GM21786 (cell line): ENCODE results near the gene GFAP.

ENCODE experiments used
- ATAC-seq: cut with Tn5 transposase; IDR thresholded peaks from one replicate; pipeline ENCODE4 v1.9.1; 2021; ENCODE audit not compliant: unreplicated experiment

The GFAP gene

GRCh38 chr17:44903012-44903685 lies 12.2 kb downstream of the GFAP start:
- no peak for ATAC-seq

GRCh38 chr17:44902135-44902760 lies 13.1 kb downstream of the GFAP start:
- ATAC-seq: no peak

GRCh38 chr17:44901411-44901921 lies 13.8 kb downstream of the GFAP start:
- ATAC-seq: no peak

GRCh38 chr17:44900894-44901293 lies 14.4 kb downstream of the GFAP start:
- ATAC-seq: no peak

- ATAC-seq: peak; percentile 73
These were observed 16.1 kb downstream of the GFAP start, which contains the start of gene EFTUD2 for GRCh38 chr17:44899074-44899782. TSS of gene EFTUD2 (minus strand) at chr17:44899445. CDS start at chr17:44894521, 4,924 bp downstream.

- ATAC-seq: no peak
These were observed 16.6 kb downstream of the GFAP start for GRCh38 chr17:44898768-44899073.

GRCh38 chr17:44894642-44895041 lies 20.7 kb downstream of the GFAP start:
- ATAC-seq: no peak

- no peak for ATAC-seq
These were observed 23.1 kb downstream of the GFAP start for GRCh38 chr17:44892250-44892649.

GRCh38 chr17:44889003-44889402 lies 26.3 kb downstream of the GFAP start:
- ATAC-seq: no peak

- no peak for ATAC-seq
These were observed 27.0 kb downstream of the GFAP start for GRCh38 chr17:44887971-44888954.

- ATAC-seq: no peak
These were observed 28.3 kb downstream of the GFAP start for GRCh38 chr17:44887016-44887415.

- ATAC-seq: no peak
These were observed 30.4 kb downstream of the GFAP start for GRCh38 chr17:44884941-44885340.

GRCh38 chr17:44881145-44881544 lies 34.2 kb downstream of the GFAP start:
- ATAC-seq: no peak

GRCh38 chr17:44880062-44880461 lies 35.2 kb downstream of the GFAP start:
- no peak for ATAC-seq

GRCh38 chr17:44879376-44879775 lies 35.9 kb downstream of the GFAP start:
- ATAC-seq: no peak

- ATAC-seq: no peak
These were observed 36.6 kb downstream of the GFAP start for GRCh38 chr17:44878627-44879221.

GRCh38 chr17:44877121-44877520 lies 38.2 kb downstream of the GFAP start:
- ATAC-seq: no peak

- no peak for ATAC-seq
These were observed 39.5 kb downstream of the GFAP start for GRCh38 chr17:44875761-44876160.

- no peak for ATAC-seq
These were observed 43.0 kb downstream of the GFAP start for GRCh38 chr17:44872131-44872768.

GRCh38 chr17:44871556-44871955 lies 43.7 kb downstream of the GFAP start:
- ATAC-seq: no peak
